Ishikawa (cell line): Measurements from ENCODE around the gene EVL.

Experiments
- CEBPB ChIP-seq: IDR thresholded peaks from 2 replicates; pipeline ENCODE4 v1.6.1; 2012
- CREB1 ChIP-seq: IDR thresholded peaks from 2 replicates; pipeline ENCODE4 v1.6.1; 2012; ENCODE audit warnings: low read depth
- EGR1 ChIP-seq: IDR thresholded peaks from 2 replicates; pipeline ENCODE4 v1.6.1; 2012
- EP300 ChIP-seq: IDR thresholded peaks from 2 replicates; pipeline ENCODE4 v1.6.1; 2012; ENCODE audit warnings: borderline replicate concordance
- FOXM1 ChIP-seq: IDR thresholded peaks from 2 replicates; pipeline ENCODE4 v1.6.1; 2012; ENCODE audit warnings: low read depth, borderline replicate concordance
- NFIC ChIP-seq: IDR thresholded peaks from 2 replicates; pipeline ENCODE4 v1.6.1; 2012
- RAD21 ChIP-seq: IDR thresholded peaks from 2 replicates; pipeline ENCODE4 v1.6.1; 2012; ENCODE audit warnings: low read depth
- TAF1 ChIP-seq: IDR thresholded peaks from 2 replicates; pipeline ENCODE4 v1.6.1; 2012; ENCODE audit warnings: low read depth, mild to moderate bottlenecking
- TCF12 ChIP-seq: IDR thresholded peaks from 2 replicates; pipeline ENCODE4 v1.6.1; 2012; ENCODE audit warnings: low read depth
- TEAD4 ChIP-seq: IDR thresholded peaks from 2 replicates; pipeline ENCODE4 v1.6.1; 2012
- YY1 ChIP-seq: IDR thresholded peaks from 2 replicates; pipeline ENCODE4 v1.6.1; 2012; ENCODE audit warnings: low read depth
- ZBTB7A ChIP-seq: IDR thresholded peaks from 2 replicates; pipeline ENCODE4 v1.6.1; 2012; ENCODE audit warnings: low read depth
- TF ChIP-seq, protein P1 (sequence below): IDR thresholded peaks from 2 replicates; pipeline ENCODE4 v1.6.1; 2012
- TF ChIP-seq, protein P2 (sequence below): IDR thresholded peaks from 2 replicates; pipeline ENCODE4 v1.6.1; 2012; ENCODE audit warnings: low read depth, mild to moderate bottlenecking
- TF ChIP-seq, protein P3 (sequence below): IDR thresholded peaks from 2 replicates; pipeline ENCODE4 v1.6.1; 2012

EVL gene

DNA sequence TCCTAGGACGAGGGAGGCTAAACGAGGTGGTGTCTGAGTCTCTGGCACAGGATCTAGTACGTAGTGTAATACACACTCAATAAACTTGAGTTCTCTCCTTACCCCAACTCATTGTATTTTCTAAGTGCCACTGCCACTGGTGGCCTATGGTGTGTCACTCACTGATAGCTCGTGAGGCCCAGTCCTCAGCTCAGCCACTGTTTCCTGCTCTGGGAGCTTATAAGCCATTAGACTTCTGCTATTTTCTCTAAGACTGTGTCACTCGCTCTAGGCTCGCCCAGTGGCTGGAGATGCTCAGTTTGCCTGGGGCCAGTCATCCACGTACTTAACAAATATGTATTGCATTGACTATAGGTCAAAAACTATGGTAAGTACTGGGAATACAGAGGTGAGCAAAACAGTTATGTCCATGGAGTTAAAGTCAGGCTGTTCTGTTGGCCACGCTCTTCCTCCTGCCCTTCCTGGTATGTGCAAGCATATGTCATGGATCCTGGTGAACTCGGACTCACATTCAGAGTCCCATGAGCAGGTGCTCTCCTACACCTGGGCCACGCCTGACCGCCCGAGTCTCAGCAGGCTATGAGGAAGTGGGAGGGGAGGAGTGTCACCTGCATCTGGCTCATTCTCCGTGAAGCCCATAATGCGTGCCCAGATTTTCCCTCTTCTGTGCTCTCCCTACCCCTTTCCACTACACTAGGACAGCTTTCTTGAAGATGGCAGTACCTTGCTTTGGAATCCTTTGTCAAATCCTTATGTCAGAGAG is 52.6 kb downstream of the EVL start:
- TF ChIP-seq EP300 (peak; percentile 69; the same call in 1 of the 2 replicates), TCF12 (peak; percentile 93), NFIC (peak; percentile 28; the same call in 1 of the 2 replicates), CEBPB (no peak), CREB1 (no peak), TEAD4 (no peak; the same call in 1 of the 2 replicates), TAF1 (no peak), RAD21 (no peak), EGR1 (no peak), YY1 (no peak), FOXM1 (no peak)
- TF ChIP-seq, protein P1, sequence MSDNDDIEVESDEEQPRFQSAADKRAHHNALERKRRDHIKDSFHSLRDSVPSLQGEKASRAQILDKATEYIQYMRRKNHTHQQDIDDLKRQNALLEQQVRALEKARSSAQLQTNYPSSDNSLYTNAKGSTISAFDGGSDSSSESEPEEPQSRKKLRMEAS: peak; percentile 63; the same call in 1 of the 2 replicates
- TF ChIP-seq, protein P2, sequence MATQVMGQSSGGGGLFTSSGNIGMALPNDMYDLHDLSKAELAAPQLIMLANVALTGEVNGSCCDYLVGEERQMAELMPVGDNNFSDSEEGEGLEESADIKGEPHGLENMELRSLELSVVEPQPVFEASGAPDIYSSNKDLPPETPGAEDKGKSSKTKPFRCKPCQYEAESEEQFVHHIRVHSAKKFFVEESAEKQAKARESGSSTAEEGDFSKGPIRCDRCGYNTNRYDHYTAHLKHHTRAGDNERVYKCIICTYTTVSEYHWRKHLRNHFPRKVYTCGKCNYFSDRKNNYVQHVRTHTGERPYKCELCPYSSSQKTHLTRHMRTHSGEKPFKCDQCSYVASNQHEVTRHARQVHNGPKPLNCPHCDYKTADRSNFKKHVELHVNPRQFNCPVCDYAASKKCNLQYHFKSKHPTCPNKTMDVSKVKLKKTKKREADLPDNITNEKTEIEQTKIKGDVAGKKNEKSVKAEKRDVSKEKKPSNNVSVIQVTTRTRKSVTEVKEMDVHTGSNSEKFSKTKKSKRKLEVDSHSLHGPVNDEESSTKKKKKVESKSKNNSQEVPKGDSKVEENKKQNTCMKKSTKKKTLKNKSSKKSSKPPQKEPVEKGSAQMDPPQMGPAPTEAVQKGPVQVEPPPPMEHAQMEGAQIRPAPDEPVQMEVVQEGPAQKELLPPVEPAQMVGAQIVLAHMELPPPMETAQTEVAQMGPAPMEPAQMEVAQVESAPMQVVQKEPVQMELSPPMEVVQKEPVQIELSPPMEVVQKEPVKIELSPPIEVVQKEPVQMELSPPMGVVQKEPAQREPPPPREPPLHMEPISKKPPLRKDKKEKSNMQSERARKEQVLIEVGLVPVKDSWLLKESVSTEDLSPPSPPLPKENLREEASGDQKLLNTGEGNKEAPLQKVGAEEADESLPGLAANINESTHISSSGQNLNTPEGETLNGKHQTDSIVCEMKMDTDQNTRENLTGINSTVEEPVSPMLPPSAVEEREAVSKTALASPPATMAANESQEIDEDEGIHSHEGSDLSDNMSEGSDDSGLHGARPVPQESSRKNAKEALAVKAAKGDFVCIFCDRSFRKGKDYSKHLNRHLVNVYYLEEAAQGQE: no peak

DNA sequence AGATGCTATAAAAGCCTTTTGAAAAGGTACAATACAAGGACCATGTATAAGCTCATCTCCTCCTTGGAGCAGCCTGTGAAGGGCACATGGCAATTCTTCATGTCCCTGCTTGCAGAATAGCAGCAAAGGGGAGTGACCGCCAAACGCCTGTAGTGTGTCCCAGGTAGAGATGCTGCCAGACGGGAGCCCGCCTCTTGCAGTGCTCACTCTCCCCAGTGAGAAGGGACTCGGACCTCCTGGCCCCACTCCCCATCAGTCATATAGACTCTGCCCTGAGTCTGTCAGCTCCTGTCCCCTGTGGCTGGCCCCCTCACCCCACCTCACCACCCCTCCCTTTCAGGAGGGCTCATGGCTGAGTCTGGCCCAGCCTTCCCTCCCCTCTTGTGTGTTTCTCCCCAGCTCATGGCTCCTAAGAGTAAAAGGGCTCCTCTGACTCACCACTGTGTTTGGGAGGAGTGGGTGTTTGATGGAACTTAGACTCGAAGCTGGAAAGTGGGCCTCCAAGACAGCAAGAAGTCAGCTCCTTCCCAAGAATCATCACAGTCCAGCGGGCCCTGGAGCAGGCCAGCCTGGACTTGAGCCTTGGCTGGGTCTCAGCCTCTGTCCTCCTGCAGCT is 53.3 kb downstream of the EVL start:
- TF ChIP-seq, protein P3, sequence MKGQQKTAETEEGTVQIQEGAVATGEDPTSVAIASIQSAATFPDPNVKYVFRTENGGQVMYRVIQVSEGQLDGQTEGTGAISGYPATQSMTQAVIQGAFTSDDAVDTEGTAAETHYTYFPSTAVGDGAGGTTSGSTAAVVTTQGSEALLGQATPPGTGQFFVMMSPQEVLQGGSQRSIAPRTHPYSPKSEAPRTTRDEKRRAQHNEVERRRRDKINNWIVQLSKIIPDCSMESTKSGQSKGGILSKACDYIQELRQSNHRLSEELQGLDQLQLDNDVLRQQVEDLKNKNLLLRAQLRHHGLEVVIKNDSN: no peak
- TF ChIP-seq, protein P1: peak; percentile 6; the same call in 1 of the 2 replicates

DNA sequence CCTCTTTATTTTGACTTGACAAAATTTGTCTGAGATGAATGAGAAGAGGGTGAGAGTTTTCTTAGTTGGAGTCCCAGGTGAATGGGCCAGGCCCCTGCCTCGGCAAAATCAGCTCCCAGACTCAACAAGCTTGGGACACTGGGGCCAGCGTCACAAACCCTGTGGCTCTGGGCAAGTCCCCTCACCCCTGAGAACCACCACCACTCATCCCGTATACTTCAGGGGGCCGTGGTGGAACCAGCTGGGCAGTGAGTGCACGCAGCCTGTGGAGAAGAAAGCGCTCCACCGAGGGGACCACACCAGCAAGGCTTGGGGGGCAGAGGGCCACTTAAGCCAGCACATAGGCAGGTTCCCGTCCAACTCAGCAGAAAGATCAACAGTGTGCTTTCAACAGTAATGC is 54.0 kb downstream of the EVL start:
- no peak for TF ChIP-seq EGR1
- no peak for TF ChIP-seq TEAD4
- TF ChIP-seq CEBPB: no peak
- TF ChIP-seq NFIC: no peak
- TF ChIP-seq EP300: no peak
- TF ChIP-seq, protein P3: no peak

- TF ChIP-seq RAD21: no peak
- TF ChIP-seq, protein P1: no peak
- no peak for TF ChIP-seq YY1
- TF ChIP-seq CREB1: no peak
- TF ChIP-seq, protein P2: no peak
- TF ChIP-seq TAF1: no peak
- TF ChIP-seq TCF12: no peak
- TF ChIP-seq CEBPB: no peak
Observed at GRCh38 chr14:100120522-100121269, 55.5 kb downstream of the EVL start.

DNA sequence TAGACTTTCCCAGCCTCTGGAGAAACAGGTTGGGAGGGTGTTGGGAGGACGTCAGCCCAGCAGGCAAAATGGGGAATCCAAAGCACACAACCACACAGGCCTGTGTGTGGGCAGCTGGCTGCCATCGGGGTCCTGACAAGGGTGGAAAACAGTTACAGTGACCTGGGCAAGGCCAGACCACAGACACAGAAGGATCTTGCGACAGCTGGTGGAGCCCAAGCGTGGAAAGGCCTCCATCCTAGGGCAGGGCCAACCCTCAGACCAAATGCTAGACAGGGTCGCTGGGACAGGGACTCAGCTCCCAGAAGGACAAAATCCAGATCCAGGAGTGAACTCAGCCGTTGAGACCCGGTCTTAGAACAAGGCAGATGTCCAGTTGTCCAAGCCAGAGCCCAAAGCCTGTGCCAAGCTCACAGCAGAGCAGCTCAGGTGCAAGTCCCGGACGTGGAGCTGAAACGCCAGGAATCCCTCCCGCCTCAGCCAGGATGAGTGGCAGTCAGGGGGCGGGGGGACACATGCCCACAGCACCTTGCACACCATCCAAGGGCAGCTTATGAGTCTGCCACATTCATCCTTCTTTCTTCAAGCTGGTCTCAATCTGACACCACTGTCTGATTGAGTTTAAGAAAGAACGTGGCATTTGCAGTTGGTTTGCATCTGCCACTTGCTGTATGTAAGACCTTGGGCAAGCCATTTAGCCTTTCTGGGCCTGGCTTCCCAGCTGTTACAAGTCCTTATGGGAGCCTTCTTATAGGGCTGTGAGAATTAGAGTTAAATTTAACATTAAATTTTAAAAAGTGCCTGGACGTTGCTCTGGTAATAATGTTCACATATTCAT is 56.6 kb downstream of the EVL start:
- TF ChIP-seq, protein P2: no peak
- TF ChIP-seq TEAD4: no peak
- TF ChIP-seq, protein P3: no peak
- no peak for TF ChIP-seq EP300
- no peak for TF ChIP-seq TCF12
- no peak for TF ChIP-seq EGR1
- no peak for TF ChIP-seq ZBTB7A
- TF ChIP-seq FOXM1: no peak
- no peak for TF ChIP-seq RAD21
- TF ChIP-seq TAF1: no peak
